ENCODE results near the gene TNFRSF25. TPM values are rescaled to one million over a fixed set of nuclear protein-coding genes. Genes with fewer than 3 reads are reported as not detected.
"Not testable (repeated sequence)": the region's sequence is repeated elsewhere in the genome, so short reads cannot be mapped to it uniquely, and the experiment has no call there.

Gene TNFRSF25
- total RNA-seq, 1 experiment from 2014 or later: 1.2 TPM

- DNase-seq (ENCODE audit: low read depth, low spot score): no peak
- in situ Hi-C loops (cut with HindIII; ENCODE audit: low pct_unique_long_range_greater_than_20kb, low sequenced_read_pairs): no loop called here
Observed at GRCh38 chr1:6447818-6448748, 17.9 kb downstream of the TNFRSF25 start.

- no peak for DNase-seq (ENCODE audit: low read depth, low spot score)
- in situ Hi-C loops (cut with HindIII; ENCODE audit: low pct_unique_long_range_greater_than_20kb, low sequenced_read_pairs): no loop called here
Observed at GRCh38 chr1:6447016-6447817, 18.8 kb downstream of the TNFRSF25 start.

- DNase-seq (ENCODE audit: low read depth, low spot score): no peak
- in situ Hi-C loops (cut with HindIII; ENCODE audit: low pct_unique_long_range_greater_than_20kb, low sequenced_read_pairs): no loop called here
Observed at GRCh38 chr1:6446665-6447015, 19.3 kb downstream of the TNFRSF25 start.

DNA sequence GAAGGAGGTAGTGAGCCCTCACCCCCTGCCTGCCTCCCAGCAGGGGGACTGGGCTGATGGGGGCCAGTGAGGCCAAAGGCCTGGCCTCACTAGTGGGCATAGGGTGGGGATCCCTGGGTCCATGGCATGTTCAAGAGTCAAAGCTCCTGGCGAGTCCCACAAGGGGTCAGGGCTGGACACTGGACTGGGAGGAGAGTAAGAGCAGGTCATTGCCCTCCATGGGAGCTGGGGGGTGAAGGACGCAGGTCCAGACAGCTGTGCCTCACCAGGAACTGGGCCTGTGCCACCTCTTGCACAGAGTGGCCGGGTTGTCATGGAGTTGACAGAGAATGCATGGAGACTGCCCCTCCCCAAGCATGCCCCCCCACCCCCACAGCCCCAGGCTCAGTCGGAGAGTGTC is 20.0 kb downstream of the TNFRSF25 start:
- in situ Hi-C loops (cut with HindIII; ENCODE audit: low pct_unique_long_range_greater_than_20kb, low sequenced_read_pairs); DNase-seq (ENCODE audit: low read depth, low spot score): not testable (repeated sequence)

- in situ Hi-C loops (cut with HindIII; ENCODE audit: low pct_unique_long_range_greater_than_20kb, low sequenced_read_pairs): no loop called here
- DNase-seq (ENCODE audit: low read depth, low spot score): peak; percentile 67
Observed at GRCh38 chr1:6445062-6445763, 20.8 kb downstream of the TNFRSF25 start.

DNA sequence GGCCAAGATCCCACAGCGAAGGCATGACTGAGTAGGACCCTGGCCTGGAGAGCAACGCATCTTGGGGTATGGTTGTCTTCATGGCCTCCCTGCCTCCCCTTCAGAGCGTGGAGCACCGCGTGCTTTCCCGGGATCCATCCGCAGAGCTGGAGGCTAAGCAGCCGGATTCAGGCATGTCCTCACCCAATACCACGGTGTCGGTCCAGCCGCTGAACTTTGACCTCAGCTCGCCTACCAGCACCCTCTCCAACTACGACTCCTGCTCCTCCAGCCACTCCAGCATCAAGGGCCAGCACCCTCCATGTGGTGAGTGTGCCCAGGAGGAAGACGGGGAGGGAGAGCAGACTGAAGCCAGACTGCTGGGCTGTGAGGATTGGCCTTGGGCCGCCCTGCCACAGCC is 21.6 kb downstream of the TNFRSF25 start:
- in situ Hi-C loops (cut with HindIII; ENCODE audit: low pct_unique_long_range_greater_than_20kb, low sequenced_read_pairs): no loop called here
- DNase-seq (ENCODE audit: low read depth, low spot score): no peak

DNA sequence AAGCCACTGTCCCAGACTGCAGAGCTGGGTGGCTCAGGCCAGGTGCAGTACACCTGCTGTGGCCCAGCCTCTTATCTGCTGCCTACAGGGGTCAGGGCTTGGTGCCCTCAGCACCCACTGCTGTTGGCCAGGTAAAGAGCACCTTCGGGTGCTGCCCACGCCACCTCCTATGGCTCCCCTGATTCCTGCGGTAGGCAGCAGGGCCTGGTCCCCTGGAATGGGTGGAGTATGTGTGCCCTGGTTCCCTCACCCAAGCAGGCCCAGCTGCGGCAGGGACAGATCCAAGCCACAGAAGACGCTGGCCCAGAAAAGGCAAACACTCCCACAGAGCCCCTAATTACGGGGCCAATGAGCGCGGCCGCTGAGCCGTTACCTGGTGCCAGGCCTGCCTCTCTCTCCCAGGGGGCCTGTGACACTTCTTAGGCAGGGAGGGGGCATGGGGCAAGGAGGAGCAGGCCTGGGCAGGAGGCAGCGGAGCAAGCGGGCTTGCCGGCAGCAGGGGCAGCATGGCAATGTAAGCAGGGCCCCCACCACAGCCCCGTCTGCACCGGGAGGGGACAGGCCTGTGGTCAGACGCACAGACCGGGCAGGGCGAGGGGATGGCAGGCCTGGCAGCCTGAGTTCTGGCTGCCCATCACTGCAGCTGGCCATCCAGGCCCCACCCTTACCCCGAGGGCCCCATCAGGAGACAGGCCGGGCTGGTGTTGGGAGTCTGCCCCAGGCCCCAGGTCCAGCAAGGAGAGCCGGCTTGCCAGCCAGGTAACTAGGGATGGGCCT is 22.4 kb downstream of the TNFRSF25 start:
- DNase-seq (ENCODE audit: low read depth, low spot score): no peak
- in situ Hi-C loops (cut with HindIII; ENCODE audit: low pct_unique_long_range_greater_than_20kb, low sequenced_read_pairs): no loop called here

- in situ Hi-C loops (cut with HindIII; ENCODE audit: low pct_unique_long_range_greater_than_20kb, low sequenced_read_pairs): no loop called here
- DNase-seq (ENCODE audit: low read depth, low spot score): no peak
Observed at GRCh38 chr1:6441586-6441985, 24.4 kb downstream of the TNFRSF25 start.

GRCh38 chr1:6440198-6441126 is 25.5 kb downstream of the TNFRSF25 start:
- DNase-seq (ENCODE audit: low read depth, low spot score): peak; percentile 51
- in situ Hi-C loops (cut with HindIII; ENCODE audit: low pct_unique_long_range_greater_than_20kb, low sequenced_read_pairs): no loop called here

- in situ Hi-C loops (cut with HindIII; ENCODE audit: low pct_unique_long_range_greater_than_20kb, low sequenced_read_pairs): no loop called here
- peak; percentile 71 for DNase-seq (ENCODE audit: low read depth, low spot score)
Observed at GRCh38 chr1:6438047-6438525, 27.9 kb downstream of the TNFRSF25 start.

- in situ Hi-C loops (cut with HindIII; ENCODE audit: low pct_unique_long_range_greater_than_20kb, low sequenced_read_pairs): not testable (repeated sequence)
- peak; percentile 54 for DNase-seq (ENCODE audit: low read depth, low spot score)
Observed at GRCh38 chr1:6437012-6437700, 28.8 kb downstream of the TNFRSF25 start.

- DNase-seq (ENCODE audit: low read depth, low spot score); in situ Hi-C loops (cut with HindIII; ENCODE audit: low pct_unique_long_range_greater_than_20kb, low sequenced_read_pairs): not testable (repeated sequence)
Observed at GRCh38 chr1:6436277-6436676, 29.7 kb downstream of the TNFRSF25 start.

DNA sequence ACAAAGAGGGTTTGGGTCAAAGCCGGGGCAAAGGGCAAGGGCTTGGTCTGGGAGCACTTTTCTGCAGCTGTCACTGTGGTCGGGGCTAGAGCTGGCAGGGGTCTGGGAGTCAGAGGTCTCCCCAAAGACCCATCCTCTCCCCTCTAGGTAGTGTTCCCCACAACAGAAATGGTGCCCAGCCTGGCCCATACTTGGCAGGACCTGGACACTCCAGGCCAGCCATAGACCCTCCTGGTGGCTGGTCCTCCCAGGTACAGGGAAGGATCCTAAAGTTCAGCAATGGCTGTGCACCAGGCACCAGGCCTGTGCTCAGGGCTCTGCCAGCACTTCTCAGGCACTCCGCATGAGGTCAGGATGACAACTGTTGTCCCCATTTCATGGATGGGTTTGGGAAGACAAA is 30.4 kb downstream of the TNFRSF25 start:
- DNase-seq (ENCODE audit: low read depth, low spot score): no peak
- in situ Hi-C loops (cut with HindIII; ENCODE audit: low pct_unique_long_range_greater_than_20kb, low sequenced_read_pairs): no loop called here

DNA sequence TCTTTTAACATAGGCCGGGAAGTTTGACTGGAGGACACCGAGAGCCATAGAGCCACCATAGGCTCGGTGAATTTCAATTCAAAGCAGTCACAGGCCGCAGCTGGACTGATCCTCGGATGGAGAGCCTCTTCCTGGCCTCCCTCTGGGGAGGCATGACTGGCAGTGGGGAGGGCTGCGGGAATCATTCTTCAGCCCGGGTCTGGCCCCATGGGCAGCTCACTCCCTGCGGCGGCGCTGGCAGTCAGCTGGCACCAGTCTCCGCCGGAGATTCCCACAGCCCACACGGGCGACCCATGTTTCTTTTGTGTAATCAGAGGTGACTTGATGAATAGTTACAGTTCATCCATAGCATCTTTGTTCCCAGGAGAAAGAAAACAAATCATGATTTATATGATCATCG is 30.8 kb downstream of the TNFRSF25 start:
- DNase-seq (ENCODE audit: low read depth, low spot score): no peak
- in situ Hi-C loops (cut with HindIII; ENCODE audit: low pct_unique_long_range_greater_than_20kb, low sequenced_read_pairs): no loop called here

DNA sequence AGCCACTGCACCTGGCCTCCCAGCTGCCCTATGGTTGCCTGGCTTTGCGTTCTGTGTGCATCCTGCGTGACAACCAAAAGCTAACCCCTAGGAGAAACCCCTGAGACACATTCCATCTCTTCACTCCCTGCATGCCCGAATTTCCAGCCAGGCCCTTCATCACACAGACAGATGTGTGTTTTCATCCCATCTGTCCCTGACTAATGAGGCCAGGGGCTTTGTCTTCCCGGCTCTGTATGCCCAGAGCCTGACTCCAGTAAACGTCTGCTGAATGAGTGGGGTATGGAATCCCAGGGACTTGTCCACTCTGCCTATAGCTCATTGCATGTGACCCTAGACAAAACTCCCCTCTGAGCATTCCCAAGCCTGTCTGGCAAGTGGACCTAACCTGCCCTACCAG is 31.8 kb downstream of the TNFRSF25 start:
- in situ Hi-C loops (cut with HindIII; ENCODE audit: low pct_unique_long_range_greater_than_20kb, low sequenced_read_pairs): no loop called here
- no peak for DNase-seq (ENCODE audit: low read depth, low spot score)
